IPS-NIHi7 (cell line): ENCODE data around the gene POLA1.

Experiments used
- DNase-seq: peaks from one replicate; pipeline ENCODE4 v3.0.0; 2012; ENCODE audit warnings: mixed read lengths; ENCODE audit errors: extremely low spot score

Gene POLA1

GRCh38 chrX:25028726-25029125 is 335.0 kb downstream of the POLA1 start:
- no peak for DNase-seq

GRCh38 chrX:25029288-25029825 is 335.6 kb downstream of the POLA1 start:
- no peak for DNase-seq

GRCh38 chrX:25034889-25035288 is 341.2 kb downstream of the POLA1 start:
- peak; percentile 66 for DNase-seq

- DNase-seq, result no peak
Observed at GRCh38 chrX:25039036-25039435, 345.3 kb downstream of the POLA1 start.

- no peak for DNase-seq
Observed at GRCh38 chrX:25043192-25043591, 349.5 kb downstream of the POLA1 start.
